Caco-2 (cell line): ENCODE results near the gene UBE2L6. TPM values are rescaled to one million over a fixed set of nuclear protein-coding genes. Genes with fewer than 3 reads are reported as not detected.

Experiments used
- BruUV-seq: library from RNA; stranded (reverse); fragments of 400-500 nt; replicated peaks from 2 replicates; lab custom pipeline; 2021; lab: Mats Ljungman, UMichigan
- CTCF ChIA-PET: fragments of 300-600 bp; sonication (Branson Sonifier 250); formaldehyde crosslinking; loops from one replicate; lab custom pipeline; 2022; ENCODE audit warnings: antibody characterized with exemption; lab: Charles Lee
- POLR2A ChIA-PET: fragments of 300-600 bp; sonication (Branson Sonifier 250); formaldehyde crosslinking; loops from one replicate; lab custom pipeline; 2022; ENCODE audit warnings: antibody characterized with exemption; lab: Charles Lee
- DNase-seq, 2 experiments: peaks; one replicate each; pipeline versions ENCODE4 v3.0.0 to v3.0.0-alpha.2; 2020 to 2022
- H3K27me3 ChIP-seq: replicated peaks from 2 replicates; pipeline ENCODE4 v1.6.0; 2011; ENCODE audit warnings: low read length; ENCODE audit not compliant: control insufficient read depth, insufficient read depth
- H3K36me3 ChIP-seq: 2 replicates; pipeline ENCODE4 v1.5.1; 2011; ENCODE audit warnings: low read length; ENCODE audit not compliant: control insufficient read depth, insufficient read depth
- H3K4me1 ChIP-seq: fragments of 250-450 bp; sonication (Bioruptor Pico); 2 replicates; pipeline ENCODE4 v1.5.1; 2020; ENCODE audit warnings: mild to moderate bottlenecking
- H3K4me3 ChIP-seq: 2 replicates; pipeline ENCODE4 v1.5.1; 2011; ENCODE audit warnings: low read depth, mild to moderate bottlenecking, control low read depth, low read length
- H3K9me3 ChIP-seq: fragments of 250-450 bp; sonication (Bioruptor Pico); 2 replicates; pipeline ENCODE4 v1.5.1; 2020; ENCODE audit warnings: mild to moderate bottlenecking, moderate library complexity
- H3K27ac Mint-ChIP-seq: one replicate; pipeline ENCODE4 v1.8.0; 2022; ENCODE audit warnings: mixed read lengths; ENCODE audit not compliant: unreplicated experiment
- H3K27me3 Mint-ChIP-seq: one replicate; pipeline ENCODE4 v1.8.0; 2022; ENCODE audit warnings: mixed read lengths; ENCODE audit not compliant: insufficient read depth, unreplicated experiment
- H3K36me3 Mint-ChIP-seq: one replicate; pipeline ENCODE4 v1.8.0; 2022; ENCODE audit warnings: mild to moderate bottlenecking, mixed read lengths; ENCODE audit not compliant: insufficient read depth, unreplicated experiment
- H3K4me1 Mint-ChIP-seq: one replicate; pipeline ENCODE4 v1.8.0; 2022; ENCODE audit warnings: low read depth, mixed read lengths; ENCODE audit not compliant: unreplicated experiment
- H3K4me3 Mint-ChIP-seq: one replicate; pipeline ENCODE4 v1.8.0; 2022; ENCODE audit warnings: mild to moderate bottlenecking, moderate library complexity, mixed read lengths; ENCODE audit not compliant: unreplicated experiment
- H3K9me3 Mint-ChIP-seq: one replicate; pipeline ENCODE4 v1.8.0; 2022; ENCODE audit warnings: mixed read lengths; ENCODE audit not compliant: unreplicated experiment
- intact Hi-C: fragments of 100-400 bp; cut with micrococcal nuclease; formaldehyde crosslinking; loops from one replicate; pipeline ENCODE4 v1.10.0; 2022; ENCODE audit not compliant: unreplicated experiment
- total RNA-seq: library from RNA; stranded (reverse); gene quantifications from 2 replicates; pipeline ENCODE4 v1.2.3, GENCODE V29; 2022
- TF ChIP-seq, protein P1 (sequence below), 2 experiments: fragments of 200-600 bp in 1 of 2; IDR thresholded peaks; 1 replicate in 1 of 2; 2 replicates in 1 of 2; pipeline versions ENCODE4 v1.5.1 to v1.8.0; 2011 to 2022; ENCODE audit warnings: antibody characterized with exemption in 1 of 2, control low read depth in 1 of 2, inconsistent platforms in 1 of 2, low read depth in 1 of 2, low read length in 1 of 2, mild to moderate bottlenecking in 1 of 2, moderate library complexity in 1 of 2; ENCODE audit not compliant: insufficient read depth in 1 of 2, severe bottlenecking in 1 of 2, unreplicated experiment in 1 of 2

The UBE2L6 gene
- total RNA-seq, 1 experiment from 2014 or later = 20.2 TPM

DNA sequence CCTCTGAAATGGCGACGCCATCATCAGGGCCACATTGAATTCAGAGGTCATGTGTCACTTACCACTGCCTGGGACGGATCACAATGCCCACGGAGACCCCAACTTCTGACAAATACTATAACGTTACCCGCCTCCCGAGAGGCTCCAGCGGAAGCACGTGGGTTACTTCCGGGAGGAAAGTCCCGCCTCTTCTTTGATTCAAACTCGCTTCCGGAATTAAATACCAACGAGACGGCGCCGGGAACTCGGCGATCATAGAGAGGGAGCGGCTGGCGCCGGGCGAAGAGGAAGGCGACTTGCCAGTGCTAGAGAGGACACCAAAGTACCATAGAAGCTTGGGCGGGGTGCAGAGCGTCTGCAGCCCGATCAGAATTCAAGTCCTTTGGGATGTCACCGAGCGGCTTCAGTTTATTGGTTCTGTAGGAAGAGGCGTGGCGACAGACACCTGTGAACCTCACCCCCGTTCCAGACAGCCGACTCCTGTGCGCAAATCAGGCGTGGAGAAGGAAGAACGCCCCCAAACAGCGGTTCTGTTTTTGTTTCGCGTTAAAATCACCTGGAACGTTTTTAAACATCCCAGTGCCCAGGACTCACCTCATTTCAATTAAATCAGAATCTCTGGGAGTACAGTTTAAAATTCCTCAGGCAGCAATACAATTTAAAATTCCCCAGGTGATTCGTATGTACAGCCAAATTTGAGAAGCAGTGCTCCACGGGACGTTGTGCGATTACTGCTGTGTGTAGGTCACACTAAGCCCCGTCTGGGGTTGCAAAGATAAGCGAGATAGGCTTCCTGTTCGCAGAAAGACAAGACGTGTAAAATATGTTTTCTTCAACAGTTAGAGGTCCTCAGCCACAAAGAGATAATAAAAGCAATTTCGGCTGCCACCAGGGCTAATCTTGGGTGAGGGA, 36.6 kb downstream of the UBE2L6 start, which contains the start of gene TIMM10:
Gene TIMM10 (minus strand): TSS at position 159 of the 912 bp plus-strand sequence. CDS start 565 bp downstream, outside the sequence.
- TF ChIP-seq, protein P1, sequence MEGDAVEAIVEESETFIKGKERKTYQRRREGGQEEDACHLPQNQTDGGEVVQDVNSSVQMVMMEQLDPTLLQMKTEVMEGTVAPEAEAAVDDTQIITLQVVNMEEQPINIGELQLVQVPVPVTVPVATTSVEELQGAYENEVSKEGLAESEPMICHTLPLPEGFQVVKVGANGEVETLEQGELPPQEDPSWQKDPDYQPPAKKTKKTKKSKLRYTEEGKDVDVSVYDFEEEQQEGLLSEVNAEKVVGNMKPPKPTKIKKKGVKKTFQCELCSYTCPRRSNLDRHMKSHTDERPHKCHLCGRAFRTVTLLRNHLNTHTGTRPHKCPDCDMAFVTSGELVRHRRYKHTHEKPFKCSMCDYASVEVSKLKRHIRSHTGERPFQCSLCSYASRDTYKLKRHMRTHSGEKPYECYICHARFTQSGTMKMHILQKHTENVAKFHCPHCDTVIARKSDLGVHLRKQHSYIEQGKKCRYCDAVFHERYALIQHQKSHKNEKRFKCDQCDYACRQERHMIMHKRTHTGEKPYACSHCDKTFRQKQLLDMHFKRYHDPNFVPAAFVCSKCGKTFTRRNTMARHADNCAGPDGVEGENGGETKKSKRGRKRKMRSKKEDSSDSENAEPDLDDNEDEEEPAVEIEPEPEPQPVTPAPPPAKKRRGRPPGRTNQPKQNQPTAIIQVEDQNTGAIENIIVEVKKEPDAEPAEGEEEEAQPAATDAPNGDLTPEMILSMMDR (IDR thresholded peaks at IDR 0.05; ENCODE audit: insufficient read depth in 1 of 2, low read depth in 1 of 2, low read length in 1 of 2, severe bottlenecking in 1 of 2, unreplicated experiment in 1 of 2) = no peak
- TSS peak; percentile 100 for BruUV-seq
- ChIA-PET POLR2A (interaction anchor here (0.5 to 1.0 kb wide), 4 partner anchors 13 to 73 kb away, joined by 3 to 5 read pairs (median 4); no protein-coding TSS in a partner anchor), CTCF (interaction anchor here (0.6 to 2.6 kb wide), 12 partner anchors 21 to 185 kb away, joined by 3 to 13 read pairs (median 4); partner anchors contain the start of gene UBE2L6)
- Mint-ChIP-seq H3K27me3 (no peaks in the 10 kb centered on the region), H3K4me1 (peaks cover 22% of the 10 kb centered on the region), H3K36me3 (peaks cover 21% of the 10 kb centered on the region), H3K9me3 (no peaks in the 10 kb centered on the region), H3K4me3 (peak within 1 kb of the TSS; percentile 92), H3K27ac (peak within 1 kb of the TSS; percentile 89)
- peak; percentile 97 to 99 for DNase-seq
- no peaks in the 10 kb centered on the region for H3K27me3 ChIP-seq
- H3K9me3 ChIP-seq = no peaks in the 10 kb centered on the region
- intact Hi-C loops = loop anchor here (1.0 kb wide), 5 partner anchors 21 to 181 kb away; partner anchors contain the start of genes MED19 and TMX2
- H3K4me1 ChIP-seq = peaks cover 14% of the 10 kb centered on the region
- peak within 1 kb of the TSS; percentile 78 for H3K4me3 ChIP-seq
- no peaks in the 10 kb centered on the region for H3K36me3 ChIP-seq

DNA sequence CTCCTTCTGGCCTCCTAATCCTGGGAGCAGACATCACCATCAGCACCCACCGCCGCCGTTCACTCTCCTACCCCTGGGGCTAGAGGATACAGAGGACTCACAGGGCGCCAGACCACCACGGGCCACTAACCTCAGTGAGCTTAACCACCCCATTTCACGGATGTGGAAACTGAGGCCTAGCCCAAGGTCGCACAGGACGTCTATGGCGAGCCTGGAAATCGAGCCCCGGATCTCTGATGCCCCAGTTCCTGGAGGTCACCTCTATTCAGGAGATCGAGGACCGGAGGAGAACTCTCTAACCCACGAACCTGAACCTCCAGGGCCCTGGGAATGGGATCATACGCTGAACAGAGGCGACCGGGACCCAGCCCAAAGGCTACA, 37.3 kb downstream of the UBE2L6 start:
- CTCF ChIA-PET = interaction anchor here (0.6 to 2.6 kb wide), 9 partner anchors 22 to 185 kb away, joined by 3 to 13 read pairs (median 5); no protein-coding TSS in a partner anchor

More for the DNA sequence above, 37.3 kb downstream of the UBE2L6 start:
- POLR2A ChIA-PET = interaction anchor here (0.9 to 1.0 kb wide), 2 partner anchors 13 to 17 kb away, joined by 3 to 5 read pairs; no protein-coding TSS in a partner anchor
- TF ChIP-seq, protein P1 (IDR thresholded peaks at IDR 0.05; ENCODE audit: insufficient read depth in 1 of 2, low read depth in 1 of 2, low read length in 1 of 2, severe bottlenecking in 1 of 2, unreplicated experiment in 1 of 2) = no peak
- DNase-seq = no peak
- intact Hi-C loops = loop anchor here (1.0 kb wide), 3 partner anchors 22 to 182 kb away; partner anchors contain the start of genes MED19 and TMX2
- Mint-ChIP-seq H3K27me3 (no peaks in the 10 kb centered on the region), H3K9me3 (no peaks in the 10 kb centered on the region), H3K4me3 (peak overlapping the region; percentile 92), H3K27ac (peak overlapping the region; percentile 89), H3K4me1 (peaks cover 22% of the 10 kb centered on the region), H3K36me3 (peaks cover 21% of the 10 kb centered on the region)
- peaks cover 14% of the 10 kb centered on the region for H3K4me1 ChIP-seq
- H3K9me3 ChIP-seq = no peaks in the 10 kb centered on the region
- no peaks in the 10 kb centered on the region for H3K36me3 ChIP-seq
- TSS peak; percentile 75 for BruUV-seq
- peak overlapping the region; percentile 78 for H3K4me3 ChIP-seq
- no peaks in the 10 kb centered on the region for H3K27me3 ChIP-seq
